OCI-LY3 (cell line): Measurements from ENCODE around the gene GABARAP.

ENCODE experiments used
- H2AFZ ChIP-seq: fragments of 200-600, 300-600 bp; shearing (Covaris generic); 2 replicates; pipeline ENCODE4 v1.6.0; 2014; ENCODE audit warnings: antibody characterized with exemption, low read depth, low read length
- H3K27ac ChIP-seq: fragments of 200-600, 300-600 bp; sonication (generic); 2 replicates; pipeline ENCODE4 v1.5.1; 2014; ENCODE audit warnings: mild to moderate bottlenecking, low read length, moderate library complexity, mixed read lengths
- H3K27me3 ChIP-seq: fragments of 200-600, 300-600 bp; sonication (generic); 2 replicates; pipeline ENCODE4 v1.6.1; 2014; ENCODE audit warnings: low read depth, low read length, mixed read lengths
- H3K36me3 ChIP-seq: fragments of 200-600, 300-600 bp; sonication (generic); replicated peaks from 2 replicates; pipeline ENCODE3; 2014; ENCODE audit warnings: low read depth, low read length, mixed read lengths
- H3K4me1 ChIP-seq: fragments of 300-600, 200-600 bp; sonication (generic); 2 replicates; pipeline ENCODE4 v1.6.1; 2014; ENCODE audit warnings: low read length, mixed read lengths
- H3K4me2 ChIP-seq: fragments of 200-600, 300-600 bp; sonication (generic); 2 replicates; pipeline ENCODE4 v1.6.1; 2014; ENCODE audit warnings: low read length, mixed read lengths
- H3K4me3 ChIP-seq: fragments of 300-600, 200-600 bp; sonication (generic); 2 replicates; pipeline ENCODE4 v1.5.1; 2014; ENCODE audit warnings: antibody characterized with exemption, mild to moderate bottlenecking, low read length, moderate library complexity
- H3K79me2 ChIP-seq: fragments of 300-600, 200-600 bp; shearing (Covaris generic); 2 replicates; pipeline ENCODE4 v1.6.1; 2014; ENCODE audit warnings: mild to moderate bottlenecking, low read length, mixed read lengths
- H3K9ac ChIP-seq: fragments of 300-600, 200-600 bp; shearing (Covaris generic); 2 replicates; pipeline ENCODE4 v1.6.0; 2014; ENCODE audit warnings: mild to moderate bottlenecking, low read length, moderate library complexity
- H3K9me3 ChIP-seq: fragments of 200-600, 300-600 bp; shearing (Covaris generic); 2 replicates; pipeline ENCODE4 v1.6.1; 2014; ENCODE audit warnings: low read length, mixed read lengths; ENCODE audit not compliant: insufficient read depth
- H4K20me1 ChIP-seq: fragments of 200-600, 300-600 bp; sonication (generic); 2 replicates; pipeline ENCODE4 v1.6.1; 2016; ENCODE audit warnings: low read length, mixed read lengths; ENCODE audit not compliant: insufficient read depth
- CTCF ChIP-seq: fragments of 200-600, 300-600 bp; sonication (generic); IDR thresholded peaks from 2 replicates; pipeline ENCODE4 v1.5.1; 2014; ENCODE audit warnings: antibody characterized with exemption, low read length, low read depth
- EZH2phosphoT487 ChIP-seq: fragments of 200-600 bp; shearing (Covaris generic); IDR thresholded peaks from 2 replicates; pipeline ENCODE4 v1.6.1; 2018; ENCODE audit warnings: antibody characterized with exemption, mixed run types, low read depth

The GABARAP gene

GRCh38 chr17:7258731-7259554, 16.7 kb upstream of the GABARAP start:
- no peaks in the 10 kb centered on the region for H4K20me1 ChIP-seq
- 0 out of 2 replicates have a peak, but pooled peaks cover 2% of the 10 kb centered on the region for H3K4me1 ChIP-seq
- no peak overlapping the region for H3K4me3 ChIP-seq
- no peak overlapping the region for H2AFZ ChIP-seq
- no peak overlapping the region for H3K27ac ChIP-seq
- H3K27me3 ChIP-seq, result no peaks in the 10 kb centered on the region
- H3K36me3 ChIP-seq, result peaks cover 13% of the 10 kb centered on the region
- H3K4me2 ChIP-seq, result no peak overlapping the region
- H3K9ac ChIP-seq, result no peak overlapping the region
- no peaks in the 10 kb centered on the region for H3K9me3 ChIP-seq
- TF ChIP-seq CTCF (no peak), EZH2phosphoT487 (no peak)
- H3K79me2 ChIP-seq, result no peaks in the 10 kb centered on the region

GRCh38 chr17:7256766-7257456, 14.7 kb upstream of the GABARAP start:
- no peak for TF ChIP-seq EZH2phosphoT487
- no peak for TF ChIP-seq CTCF
- H3K4me3 ChIP-seq, result no peak overlapping the region
- H3K79me2 ChIP-seq, result peaks cover 12% of the 10 kb centered on the region
- H3K9ac ChIP-seq, result no peak overlapping the region
- peaks cover 6% of the 10 kb centered on the region for H3K4me1 ChIP-seq
- H3K4me2 ChIP-seq, result no peak overlapping the region
- H2AFZ ChIP-seq, result no peak overlapping the region
- H4K20me1 ChIP-seq, result no peaks in the 10 kb centered on the region
- H3K36me3 ChIP-seq, result peaks cover 13% of the 10 kb centered on the region
- H3K27ac ChIP-seq, result no peak overlapping the region
- H3K9me3 ChIP-seq, result no peaks in the 10 kb centered on the region
- H3K27me3 ChIP-seq, result no peaks in the 10 kb centered on the region

GRCh38 chr17:7254511-7254910, 12.3 kb upstream of the GABARAP start:
- TF ChIP-seq EZH2phosphoT487, result no peak
- no peak for TF ChIP-seq CTCF
- Histone ChIP-seq H3K9me3 (no peaks in the 10 kb centered on the region), H3K36me3 (peaks cover 13% of the 10 kb centered on the region), H3K4me1 (peaks cover 7% of the 10 kb centered on the region), H3K79me2 (peaks cover 32% of the 10 kb centered on the region), H3K4me3 (no peak overlapping the region), H4K20me1 (no peaks in the 10 kb centered on the region; the same call in 1 of the 2 replicates), H3K4me2 (no peak overlapping the region), H3K9ac (no peak overlapping the region), H3K27ac (no peak overlapping the region), H3K27me3 (no peaks in the 10 kb centered on the region), H2AFZ (no peak overlapping the region)

- no peaks in the 10 kb centered on the region for H3K27me3 ChIP-seq
- H3K4me2 ChIP-seq, result peak overlapping the region; percentile 98
- peak overlapping the region; percentile 94 for H3K27ac ChIP-seq
- H4K20me1 ChIP-seq, result peaks cover 8% of the 10 kb centered on the region
- H2AFZ ChIP-seq, result no peak overlapping the region
- H3K9me3 ChIP-seq, result no peaks in the 10 kb centered on the region
- peaks cover 16% of the 10 kb centered on the region for H3K36me3 ChIP-seq
- no peak for TF ChIP-seq CTCF
- TF ChIP-seq EZH2phosphoT487, result no peak
- H3K9ac ChIP-seq, result peak overlapping the region; percentile 97
- peaks cover 46% of the 10 kb centered on the region for H3K79me2 ChIP-seq
- H3K4me3 ChIP-seq, result peak overlapping the region; percentile 98
- H3K4me1 ChIP-seq, result peaks cover 16% of the 10 kb centered on the region
Measured at GRCh38 chr17:7253082-7253481, 10.8 kb upstream of the GABARAP start.
